CD4-positive, alpha-beta T cell treated with Interleukin-21 for 1 hour (primary cell): ENCODE measurements around the gene EMID1.
"Not testable (repeated sequence)": the region's sequence is repeated elsewhere in the genome, so short reads cannot be mapped to it uniquely, and the experiment has no call there.

Experiments
- DNase-seq: peaks from one replicate; pipeline ENCODE4 v3.0.0-alpha.2; 2020

EMID1 gene

GRCh38 chr22:29211466-29211865 is 5.8 kb downstream of the EMID1 start:
- DNase-seq, result no peak

- no peak for DNase-seq
Measured at GRCh38 chr22:29212743-29213142, 7.0 kb downstream of the EMID1 start.

GRCh38 chr22:29213493-29213892 is 7.8 kb downstream of the EMID1 start:
- no peak for DNase-seq

GRCh38 chr22:29214232-29214631 is 8.5 kb downstream of the EMID1 start:
- DNase-seq, result no peak

GRCh38 chr22:29215012-29215860 is 9.5 kb downstream of the EMID1 start:
- DNase-seq, result no peak

GRCh38 chr22:29216011-29216872 is 10.5 kb downstream of the EMID1 start:
- no peak for DNase-seq

- DNase-seq, result no peak
Measured at GRCh38 chr22:29216873-29217666, 11.4 kb downstream of the EMID1 start.

GRCh38 chr22:29217827-29218757 is 12.4 kb downstream of the EMID1 start:
- DNase-seq, result no peak

- no peak for DNase-seq
Measured at GRCh38 chr22:29218758-29219408, 13.2 kb downstream of the EMID1 start.

GRCh38 chr22:29219409-29219782 is 13.7 kb downstream of the EMID1 start:
- DNase-seq, result not testable (repeated sequence)

- DNase-seq, result no peak
Measured at GRCh38 chr22:29219881-29220670, 14.4 kb downstream of the EMID1 start.

GRCh38 chr22:29224121-29224858 is 18.6 kb downstream of the EMID1 start:
- no peak for DNase-seq

GRCh38 chr22:29224859-29225410 is 19.2 kb downstream of the EMID1 start:
- no peak for DNase-seq

- no peak for DNase-seq
Measured at GRCh38 chr22:29225422-29226090, 19.9 kb downstream of the EMID1 start.

GRCh38 chr22:29226351-29226981 is 20.8 kb downstream of the EMID1 start:
- DNase-seq, result no peak

- DNase-seq, result no peak
Measured at GRCh38 chr22:29230972-29231875, 25.5 kb downstream of the EMID1 start.
